ENCODE results near the gene DNM3. TPM values are rescaled to one million over a fixed set of nuclear protein-coding genes. Genes with fewer than 3 reads are reported as not detected.
A peak's percentile ranks its signal among the peaks of the same experiment; 100 is the strongest.

Gene DNM3
- total and polyA plus RNA-seq, 5 experiments from 2014 or later, result 0.36 to 2.3 (median 0.41) TPM

- no peak for ATAC-seq
- POLR2A ChIA-PET, result no interaction called here
- H3K9me3 Mint-ChIP-seq, result peaks cover 0 to 5% (median 0%) of the 10 kb centered on the region in 9 donors
- H3K4me1 Mint-ChIP-seq, result no peaks in the 10 kb centered on the region
- H3K4me3 Mint-ChIP-seq, result no peak overlapping the region
- DNase-seq, result no peak
- no peak overlapping the region for H3K27ac Mint-ChIP-seq
- peaks cover 0 to 5% (median 0%) of the 10 kb centered on the region in 3 donors for H3K36me3 Mint-ChIP-seq
- no peaks in the 10 kb centered on the region for H3K27me3 Mint-ChIP-seq
Measured at GRCh38 chr1:172324761-172325160, 483.5 kb downstream of the DNM3 start.

GRCh38 chr1:172325531-172325930 is 484.2 kb downstream of the DNM3 start:
- H3K36me3 Mint-ChIP-seq, result peaks cover 0 to 5% (median 0%) of the 10 kb centered on the region in 3 donors

GRCh38 chr1:172326136-172326535 is 484.8 kb downstream of the DNM3 start:
- ATAC-seq (no peak), DNase-seq (no peak)
- Mint-ChIP-seq H3K9me3 (peaks cover 0 to 5% (median 0%) of the 10 kb centered on the region in 9 donors), H3K4me3 (no peak overlapping the region), H3K27me3 (no peaks in the 10 kb centered on the region), H3K4me1 (no peaks in the 10 kb centered on the region), H3K27ac (no peak overlapping the region), H3K36me3 (peaks cover 0 to 5% (median 0%) of the 10 kb centered on the region in 3 donors)
- POLR2A ChIA-PET, result no interaction called here

More at GRCh38 chr1:172325531-172325930, 484.2 kb downstream of the DNM3 start:
- no peak overlapping the region for H3K4me3 Mint-ChIP-seq
- no peak overlapping the region for H3K27ac Mint-ChIP-seq
- POLR2A ChIA-PET, result no interaction called here
- no peak for DNase-seq
- no peaks in the 10 kb centered on the region for H3K4me1 Mint-ChIP-seq
- H3K9me3 Mint-ChIP-seq, result peaks cover 0 to 5% (median 0%) of the 10 kb centered on the region in 9 donors
- ATAC-seq, result no peak
- H3K27me3 Mint-ChIP-seq, result no peaks in the 10 kb centered on the region

GRCh38 chr1:172328266-172328665 is 487.0 kb downstream of the DNM3 start:
- Mint-ChIP-seq H3K27me3 (no peaks in the 10 kb centered on the region), H3K9me3 (peaks cover 0 to 5% (median 0%) of the 10 kb centered on the region in 9 donors)
- ATAC-seq, result no peak

GRCh38 chr1:172332230-172332629 is 490.9 kb downstream of the DNM3 start:
- Mint-ChIP-seq H3K36me3 (peaks cover 0 to 5% (median 0%) of the 10 kb centered on the region in 3 donors), H3K27me3 (peaks cover 0 to 1% (median 0%) of the 10 kb centered on the region in 5 donors), H3K27ac (no peak overlapping the region), H3K4me3 (no peak overlapping the region), H3K4me1 (no peaks in the 10 kb centered on the region), H3K9me3 (peaks cover 0 to 5% (median 0%) of the 10 kb centered on the region in 9 donors)
- DNase-seq (no peak), ATAC-seq (no peak)
- POLR2A ChIA-PET, result no interaction called here

More at GRCh38 chr1:172328266-172328665, 487.0 kb downstream of the DNM3 start:
- Mint-ChIP-seq H3K4me3 (no peak overlapping the region), H3K36me3 (peaks cover 0 to 5% (median 0%) of the 10 kb centered on the region in 3 donors), H3K4me1 (no peaks in the 10 kb centered on the region), H3K27ac (peak overlapping the region in 1 of 10 donors; percentile 73)
- no peak for DNase-seq
- POLR2A ChIA-PET, result no interaction called here

- no peaks in the 10 kb centered on the region for H3K36me3 Mint-ChIP-seq
- peaks cover 0 to 5% (median 0%) of the 10 kb centered on the region in 5 donors for H3K27me3 Mint-ChIP-seq
- POLR2A ChIA-PET, result interaction anchor here (0.6 kb wide), 1 partner anchor 850 kb away, joined by 7 read pairs; no protein-coding TSS in a partner anchor
- peaks cover 0 to 1% (median 0%) of the 10 kb centered on the region in 4 donors for H3K4me1 Mint-ChIP-seq
- DNase-seq (no peak), ATAC-seq (no peak)
- H3K4me3 Mint-ChIP-seq, result no peak overlapping the region
- no peak overlapping the region for H3K27ac Mint-ChIP-seq
- peaks cover 0 to 4% (median 0%) of the 10 kb centered on the region in 9 donors for H3K9me3 Mint-ChIP-seq
Measured at GRCh38 chr1:172335377-172335776, 494.1 kb downstream of the DNM3 start.

GRCh38 chr1:172338295-172338735 is 497.0 kb downstream of the DNM3 start:
- Mint-ChIP-seq H3K27ac (no peak overlapping the region), H3K27me3 (peaks cover 0 to 5% (median 0%) of the 10 kb centered on the region in 5 donors), H3K9me3 (no peaks in the 10 kb centered on the region), H3K36me3 (no peaks in the 10 kb centered on the region), H3K4me3 (no peak overlapping the region), H3K4me1 (peaks cover 0 to 16% (median 2%) of the 10 kb centered on the region in 4 donors)
- no peak for ATAC-seq
- POLR2A ChIA-PET, result no interaction called here
- DNase-seq, result no peak

GRCh38 chr1:172339842-172340241 is 498.5 kb downstream of the DNM3 start:
- H3K27ac Mint-ChIP-seq, result no peak overlapping the region
- ATAC-seq, result no peak
- POLR2A ChIA-PET, result interaction anchor here (0.6 kb wide), 1 partner anchor 807 kb away, joined by 3 read pairs; no protein-coding TSS in a partner anchor

GRCh38 chr1:172340520-172340919 is 499.2 kb downstream of the DNM3 start:
- ATAC-seq (no peak), DNase-seq (no peak)
- POLR2A ChIA-PET, result no interaction called here
- H3K27ac Mint-ChIP-seq, result no peak overlapping the region
- H3K36me3 Mint-ChIP-seq, result no peaks in the 10 kb centered on the region
- H3K4me1 Mint-ChIP-seq, result peaks cover 0 to 34% (median 5%) of the 10 kb centered on the region in 4 donors
- H3K9me3 Mint-ChIP-seq, result peaks cover 0 to under 1% (median 0%) of the 10 kb centered on the region in 9 donors
- peaks cover 0 to 5% (median 0%) of the 10 kb centered on the region in 5 donors for H3K27me3 Mint-ChIP-seq
- no peak overlapping the region for H3K4me3 Mint-ChIP-seq

More at GRCh38 chr1:172339842-172340241, 498.5 kb downstream of the DNM3 start:
- H3K4me3 Mint-ChIP-seq, result no peak overlapping the region
- no peaks in the 10 kb centered on the region for H3K36me3 Mint-ChIP-seq
- no peak for DNase-seq
- H3K4me1 Mint-ChIP-seq, result peaks cover 0 to 30% (median 5%) of the 10 kb centered on the region in 4 donors
- peaks cover 0 to 5% (median 0%) of the 10 kb centered on the region in 5 donors for H3K27me3 Mint-ChIP-seq
- H3K9me3 Mint-ChIP-seq, result no peaks in the 10 kb centered on the region

GRCh38 chr1:172341697-172342096 is 500.4 kb downstream of the DNM3 start:
- no peak for DNase-seq
- no peak for ATAC-seq
- Mint-ChIP-seq H3K4me1 (peaks cover 0 to 34% (median 5%) of the 10 kb centered on the region in 4 donors), H3K4me3 (no peak overlapping the region), H3K27ac (no peak overlapping the region), H3K27me3 (peaks cover 0 to 5% (median 0%) of the 10 kb centered on the region in 5 donors), H3K9me3 (peaks cover 0 to 10% (median 5%) of the 10 kb centered on the region in 9 donors), H3K36me3 (no peaks in the 10 kb centered on the region)
- POLR2A ChIA-PET, result no interaction called here

GRCh38 chr1:172342584-172343239 is 501.4 kb downstream of the DNM3 start:
- POLR2A ChIA-PET, result interaction anchor here (0.8 kb wide), 1 partner anchor 88 kb away, joined by 3 read pairs; no protein-coding TSS in a partner anchor
- no peak overlapping the region for H3K4me3 Mint-ChIP-seq
- peaks cover 0 to 9% (median 6%) of the 10 kb centered on the region in 3 donors for H3K36me3 Mint-ChIP-seq
- DNase-seq, result no peak
- peaks cover 0 to 5% (median 0%) of the 10 kb centered on the region in 5 donors for H3K27me3 Mint-ChIP-seq
- H3K4me1 Mint-ChIP-seq, result peaks cover 0 to 34% (median 5%) of the 10 kb centered on the region in 4 donors
- peaks cover 5 to 20% (median 11%) of the 10 kb centered on the region in 9 donors for H3K9me3 Mint-ChIP-seq
- peak overlapping the region in 2 of 10 donors; percentile 51 to 74 for H3K27ac Mint-ChIP-seq
- ATAC-seq, result no peak

- POLR2A ChIA-PET, result no interaction called here
- Mint-ChIP-seq H3K27ac (peak overlapping the region in 4 of 10 donors; percentile 22 to 77 (median 60)), H3K4me1 (peaks cover 0 to 34% (median 5%) of the 10 kb centered on the region in 4 donors), H3K4me3 (peak overlapping the region in 2 of 10 donors; percentile 1 to 14), H3K36me3 (peaks cover 0 to 9% (median 6%) of the 10 kb centered on the region in 3 donors), H3K9me3 (peaks cover 7 to 28% (median 14%) of the 10 kb centered on the region in 9 donors), H3K27me3 (peaks cover 0 to 5% (median 0%) of the 10 kb centered on the region in 5 donors)
- no peak for DNase-seq
- no peak for ATAC-seq
Measured at GRCh38 chr1:172343240-172344160, 502.2 kb downstream of the DNM3 start.
